KG1 (cell line): ENCODE measurements around the gene MGRN1.

ENCODE experiments used
- DNase-seq: peaks from one replicate; lab custom pipeline; 2025; lab: John Stamatoyannopoulos, UW

Gene MGRN1

DNA sequence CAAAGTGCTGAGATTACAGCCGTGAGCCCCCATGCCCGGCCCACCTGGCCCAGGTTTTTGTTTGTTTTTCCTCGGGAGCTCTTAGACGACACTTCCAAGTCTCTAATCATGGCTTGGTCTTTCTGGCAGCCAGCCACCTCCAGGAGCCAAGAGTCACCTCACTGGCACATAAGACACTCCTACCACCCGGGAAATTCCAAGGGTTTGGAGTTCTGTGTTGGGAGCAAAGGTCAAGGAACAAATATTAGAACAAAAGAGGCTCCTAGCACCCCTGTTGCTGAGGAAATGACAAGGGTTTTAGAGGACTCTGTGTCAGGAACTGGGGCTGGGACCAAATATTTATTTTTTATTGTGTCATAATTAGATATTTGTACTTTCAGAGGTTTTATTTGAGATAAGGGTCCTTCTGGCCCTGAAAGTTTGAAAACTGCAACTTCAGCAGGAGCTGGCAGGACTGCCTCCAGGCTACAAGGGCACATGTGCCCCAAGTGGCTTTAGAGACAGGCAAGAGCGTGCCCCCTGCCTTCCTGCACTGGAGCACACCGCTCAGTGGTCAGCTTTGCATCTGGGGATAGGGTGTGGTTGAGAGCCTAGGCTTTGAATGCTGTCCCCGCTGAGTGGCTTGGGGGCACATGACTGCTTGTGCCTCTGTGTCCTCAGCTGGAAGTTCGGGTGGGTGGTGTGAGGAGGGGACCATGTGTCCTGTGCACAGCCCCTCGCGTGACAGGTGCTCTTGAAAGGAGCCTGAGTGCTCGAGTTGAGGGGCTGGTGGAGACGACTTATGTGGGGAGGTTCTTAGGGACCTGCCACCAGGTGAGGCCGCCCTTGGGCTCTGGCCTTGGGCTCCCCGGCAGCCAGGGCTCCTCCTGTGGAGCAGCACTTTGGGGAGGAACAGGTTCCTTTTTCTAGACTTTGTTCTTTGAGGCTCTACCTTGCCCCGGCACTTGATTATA is 29.7 kb downstream of the MGRN1 start:
- no peak for DNase-seq

DNA sequence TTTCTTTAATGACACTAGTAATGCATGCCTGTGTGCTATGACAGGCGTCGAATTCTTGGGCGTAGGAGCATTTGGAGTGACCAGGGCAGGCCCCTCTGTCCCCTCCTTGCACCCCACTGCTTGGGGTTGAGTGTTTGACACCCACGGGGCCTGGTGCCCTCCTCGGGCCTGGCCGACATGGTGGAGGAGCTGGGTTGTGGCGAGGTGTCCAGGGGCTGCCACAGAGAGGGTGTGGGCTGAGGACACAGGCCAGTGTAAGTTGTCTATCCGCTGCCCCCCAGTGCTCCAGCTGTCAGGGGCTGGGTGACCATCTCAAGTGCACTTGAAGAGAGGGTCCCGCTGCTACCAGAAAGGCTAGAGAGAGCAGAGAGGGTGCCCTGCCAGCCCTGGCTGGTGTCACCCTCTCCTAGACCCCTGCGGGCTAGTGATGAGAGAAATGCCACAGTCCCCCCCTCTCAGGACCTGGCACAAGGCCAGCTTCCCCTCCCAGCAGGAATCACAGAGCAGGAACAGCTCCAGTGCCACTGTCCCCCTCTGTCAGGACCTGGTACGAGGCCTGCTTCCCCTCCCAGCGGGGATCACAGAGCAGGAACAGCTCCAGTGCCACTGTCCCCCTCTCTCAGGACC is 30.5 kb downstream of the MGRN1 start:
- no peak for DNase-seq

- DNase-seq = no peak
Observed at GRCh38 chr16:4655801-4656200, 31.2 kb downstream of the MGRN1 start.

DNA sequence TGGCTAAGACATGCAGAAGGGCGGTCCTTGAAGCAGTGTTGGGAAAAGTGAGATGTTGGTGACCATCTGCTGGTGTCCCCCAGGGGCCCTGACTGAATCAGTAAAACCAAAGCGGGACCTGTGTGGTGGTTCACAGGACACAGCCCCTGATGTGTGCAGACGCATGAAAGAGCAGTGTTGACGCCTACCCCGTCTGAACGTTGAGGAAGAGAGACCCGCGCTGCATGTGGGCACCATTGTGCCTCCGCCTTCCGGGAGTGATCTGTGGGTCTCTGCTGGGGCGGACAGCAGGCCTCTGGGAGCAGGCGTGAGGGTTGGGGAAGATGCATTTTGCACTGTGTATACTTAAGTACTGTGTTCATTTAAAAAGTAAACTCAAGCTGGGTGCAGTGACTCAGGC is 31.6 kb downstream of the MGRN1 start:
- no peak for DNase-seq

- no peak for DNase-seq
Observed at GRCh38 chr16:4656695-4657686, 32.4 kb downstream of the MGRN1 start.

GRCh38 chr16:4659363-4660353 is 35.0 kb downstream of the MGRN1 start:
- no peak for DNase-seq

- DNase-seq = no peak
Observed at GRCh38 chr16:4660454-4661007, 35.9 kb downstream of the MGRN1 start.

DNA sequence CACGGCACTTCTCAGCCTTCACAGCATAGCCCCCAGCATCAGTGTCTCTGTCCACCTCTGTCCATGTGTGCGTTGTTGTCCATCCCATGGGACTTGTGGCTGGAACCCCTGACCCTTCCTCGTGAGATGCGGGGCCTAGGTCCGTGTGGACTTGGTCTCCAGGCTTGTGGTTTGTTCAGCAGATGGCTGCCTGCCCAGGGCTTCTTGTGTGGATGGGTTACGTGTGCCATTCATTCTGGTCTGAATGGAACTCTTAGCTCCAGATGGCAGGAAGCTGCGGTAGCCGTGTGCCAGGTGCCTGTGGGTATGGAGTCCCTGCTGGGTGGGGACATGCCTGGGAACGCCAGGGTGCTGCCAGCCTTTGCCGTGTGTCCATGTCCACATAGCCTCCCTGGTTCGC is 37.0 kb downstream of the MGRN1 start:
- DNase-seq = no peak

- DNase-seq = no peak
Observed at GRCh38 chr16:4663465-4663776, 38.8 kb downstream of the MGRN1 start.

GRCh38 chr16:4663777-4664465 is 39.3 kb downstream of the MGRN1 start:
- DNase-seq = peak; percentile 64

- DNase-seq = peak; percentile 56
Observed at GRCh38 chr16:4664538-4665418, 40.2 kb downstream of the MGRN1 start.

GRCh38 chr16:4666537-4667202 is 42.0 kb downstream of the MGRN1 start:
- DNase-seq = no peak

- DNase-seq = no peak
Observed at GRCh38 chr16:4667203-4667963, 42.8 kb downstream of the MGRN1 start.

DNA sequence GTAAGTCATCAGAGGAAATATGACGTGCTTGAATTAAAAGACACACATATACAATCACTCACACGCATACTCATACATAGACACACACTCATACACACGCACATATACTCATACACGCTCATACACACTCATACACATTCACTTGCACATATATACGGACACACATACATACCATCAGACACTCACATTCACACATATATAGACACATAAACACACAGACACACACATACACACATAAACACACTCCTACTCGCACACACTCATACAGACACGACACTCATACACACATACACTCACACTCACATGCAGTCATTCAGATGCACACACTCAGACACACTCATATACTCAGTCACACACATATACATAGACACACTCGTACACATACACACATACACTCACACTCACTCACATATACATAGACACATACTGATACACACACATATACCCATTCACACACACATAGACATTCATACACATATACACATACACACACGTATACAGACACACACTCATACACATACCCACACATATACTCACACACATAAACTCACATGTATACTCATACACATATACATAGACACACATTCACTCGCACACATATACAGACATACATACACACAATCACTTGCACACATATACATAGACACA is 43.8 kb downstream of the MGRN1 start:
- DNase-seq = no peak

DNA sequence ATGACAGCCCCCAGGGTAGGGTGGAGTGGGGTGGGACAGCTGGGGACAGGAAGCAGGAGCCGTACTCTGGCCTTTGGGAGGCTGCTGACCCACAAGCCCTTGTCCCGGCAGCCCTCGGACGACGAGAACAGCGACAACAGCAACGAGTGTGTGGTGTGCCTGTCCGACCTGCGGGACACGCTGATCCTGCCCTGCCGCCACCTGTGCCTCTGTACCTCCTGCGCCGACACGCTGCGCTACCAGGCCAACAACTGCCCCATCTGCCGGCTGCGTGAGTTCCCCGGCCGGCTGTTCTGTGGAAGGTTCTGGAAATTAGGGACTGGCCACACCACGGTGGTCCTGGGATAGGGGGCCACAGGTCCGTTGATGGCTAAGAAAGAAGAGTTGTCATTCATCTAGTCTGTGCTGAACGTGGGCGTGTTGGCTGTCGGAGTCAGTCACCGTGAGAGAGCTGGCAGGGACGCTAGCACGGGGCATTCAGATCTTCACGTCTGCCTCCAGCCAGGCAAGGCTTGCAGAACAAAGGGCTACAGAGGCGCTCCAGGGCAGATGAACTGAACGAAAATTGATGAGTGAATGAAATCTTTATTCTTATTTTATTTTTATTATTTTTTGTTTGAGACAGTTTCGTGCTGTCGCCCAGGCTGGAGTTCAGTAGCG is 48.9 kb downstream of the MGRN1 start:
- DNase-seq = no peak

DNA sequence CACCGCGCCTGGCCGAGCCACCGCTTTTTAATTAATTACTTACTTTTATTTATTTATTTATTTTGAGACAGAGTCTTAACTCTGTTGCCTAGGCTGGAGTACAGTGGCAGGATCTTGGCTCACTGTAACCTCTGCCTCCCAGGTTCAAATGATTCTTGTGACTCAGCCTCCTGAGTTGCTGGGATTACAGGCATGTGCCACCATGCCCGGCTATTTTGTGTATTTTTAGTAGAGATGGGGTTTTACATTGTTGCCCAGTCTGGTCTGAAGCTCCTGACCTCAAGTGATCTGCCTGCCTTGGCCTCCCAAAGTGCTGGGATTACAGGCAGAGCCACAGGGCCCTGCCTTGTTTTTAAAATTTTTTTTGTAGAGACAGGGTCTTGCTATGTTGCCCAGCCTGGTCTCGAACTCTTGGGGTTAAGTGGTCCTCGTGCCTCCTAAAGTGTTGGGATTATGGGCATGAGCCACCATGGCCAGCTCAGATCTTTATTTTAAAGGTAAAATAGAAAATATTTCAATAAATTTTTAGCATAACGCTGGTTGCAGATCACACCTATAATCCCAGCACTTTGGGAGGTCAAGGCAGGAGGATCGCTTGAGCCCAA is 50.4 kb downstream of the MGRN1 start:
- no peak for DNase-seq
